Psoas muscle (tissue), 8 donors: ENCODE results near the gene COL9A3. TPM values are rescaled to one million over a fixed set of nuclear protein-coding genes. Genes with fewer than 3 reads are reported as not detected.
A peak's percentile ranks its signal among the peaks of the same experiment; 100 is the strongest.

Experiments
- ATAC-seq, 4 donors: fragments of 200-7000 bp; cut with Tn5 transposase; one replicate each; pipeline ENCODE4 v1.9.1; 2020; ENCODE audit warnings: moderate library complexity in 3 of 4, mild to moderate bottlenecking in 2 of 4
- DNase-seq, 2 donors: peaks; one replicate each; pipeline ENCODE4 v3.0.0-alpha.2; 2020
- H3K27ac ChIP-seq: fragments of 200-600 bp; one replicate; pipeline ENCODE4 v1.8.0; 2022
- H3K27me3 ChIP-seq, 3 donors: fragments of 200-600 bp in 1 of 3; one replicate each; pipeline versions ENCODE4 v1.6.1 to v1.8.0; 2013 to 2022; ENCODE audit warnings: low read length in 2 of 3, mild to moderate bottlenecking in 2 of 3, moderate library complexity in 1 of 3; ENCODE audit not compliant: insufficient read depth in 3 of 3
- H3K36me3 ChIP-seq, 2 donors: fragments of 200-600 bp in 1 of 2; one replicate each; pipeline versions ENCODE4 v1.6.1 to v1.8.0; 2013 to 2022; ENCODE audit warnings: low read depth in 1 of 2, mild to moderate bottlenecking in 1 of 2, moderate library complexity in 1 of 2; ENCODE audit not compliant: insufficient read depth in 1 of 2
- H3K4me1 ChIP-seq: fragments of 200-600 bp; one replicate; pipeline ENCODE4 v1.8.0; 2022
- H3K4me3 ChIP-seq: fragments of 200-600 bp; one replicate; pipeline ENCODE4 v1.8.0; 2022; ENCODE audit warnings: mild to moderate bottlenecking
- H3K9me3 ChIP-seq: fragments of 200-600 bp; one replicate; pipeline ENCODE4 v1.8.0; 2022
- CTCF ChIP-seq: fragments of 200-600 bp; IDR thresholded peaks from one replicate; pipeline ENCODE4 v1.8.0; 2022; ENCODE audit warnings: antibody characterized with exemption
- WGBS, 3 donors: extraction: QIAGEN DNeasy Blood & Tissue Kit; methylation state at CpG; one replicate each; pipeline versions ENCODE4 v1.1.6 to v1.1.7; 2013; 5-methylcytosine and 5-hydroxymethylcytosine counted together
- intact Hi-C, 2 donors: fragments of 100-400 bp; cut with DNase I; formaldehyde crosslinking; loops; one replicate each; pipeline versions ENCODE4 v1.11.0 to v1.14.2; 2022
- polyA plus RNA-seq, 3 donors: library from polyadenylated mRNA; stranded (reverse); fragments of 200-250 nt; gene quantifications; one replicate each; pipeline ENCODE4 v1.2.3, GENCODE V29; 2013
- total RNA-seq, 4 donors: library from RNA; stranded (reverse); fragmentation: NEBNext Ultra II Directional in 2 of 4; extraction: Animal tissue kit (Norgen Biotek cat#: 25700) in 2 of 4; gene quantifications; one replicate each; pipeline versions ENCODE4 v1.2.1 to v1.2.4, GENCODE V29; 2021 to 2023
- donor health status: healthy with polysubstance abuse.
- donor health status: DM: no; HTN: no; CAD: no; lungs with moderate emphysema.
- donor health status: Bipolar disorder and iron deficiency.
- donor health status: healthy.
- donor health status: DM: yes; HTN: yes; CAD: no.
- donor health status: DM: no; HTN: no; CAD: no.
- donor health status: DM: no; HTN: no; CAD: no.
- donor health status: DM: yes; HTN: yes; CAD: no.

The COL9A3 gene
- total and polyA plus RNA-seq, 7 donors, result 0.27 to 0.86 (median 0.59) TPM; not detected in 1

GRCh38 chr20:62799036-62799435 is 17.8 kb upstream of the COL9A3 start:
- H3K4me1 ChIP-seq, result peaks cover 37% of the 10 kb centered on the region
- H3K36me3 ChIP-seq, result peaks cover 0 to 37% of the 10 kb centered on the region in 2 donors

GRCh38 chr20:62799459-62799858 is 17.4 kb upstream of the COL9A3 start:
- WGBS, 3 donors, result 97% methylated on average over 19 of the region's 19 CpGs
- peaks cover 0 to 37% of the 10 kb centered on the region in 2 donors for H3K36me3 ChIP-seq
- H3K9me3 ChIP-seq, result no peaks in the 10 kb centered on the region
- H3K27ac ChIP-seq, result no peak overlapping the region
- TF ChIP-seq CTCF, result no peak
- no peak overlapping the region for H3K4me3 ChIP-seq
- ATAC-seq (no peak), DNase-seq (no peak)
- H3K27me3 ChIP-seq, result no peaks in the 10 kb centered on the region
- peaks cover 37% of the 10 kb centered on the region for H3K4me1 ChIP-seq
- intact Hi-C loops, result no loop called here

More at GRCh38 chr20:62799036-62799435, 17.8 kb upstream of the COL9A3 start:
- intact Hi-C loops, result no loop called here
- 92 to 93% (median 93%) methylated on average over 8 of the region's 8 CpGs for WGBS, 3 donors
- no peak overlapping the region for H3K27ac ChIP-seq
- no peaks in the 10 kb centered on the region for H3K27me3 ChIP-seq
- TF ChIP-seq CTCF, result no peak
- H3K9me3 ChIP-seq, result no peaks in the 10 kb centered on the region
- DNase-seq, result no peak
- H3K4me3 ChIP-seq, result no peak overlapping the region
- ATAC-seq, result no peak

GRCh38 chr20:62799873-62800272 is 17.0 kb upstream of the COL9A3 start:
- no peak overlapping the region for H3K27ac ChIP-seq
- no peak overlapping the region for H3K4me3 ChIP-seq
- 68 to 80% (median 74%) methylated on average over 10 of the region's 10 CpGs for WGBS, 3 donors
- H3K36me3 ChIP-seq, result peaks cover 0 to 37% of the 10 kb centered on the region in 2 donors
- peaks cover 37% of the 10 kb centered on the region for H3K4me1 ChIP-seq
- no peaks in the 10 kb centered on the region for H3K27me3 ChIP-seq
- TF ChIP-seq CTCF, result no peak
- intact Hi-C loops, result loop anchor here in 1 of 2 donors (10.0 kb wide), 2 partner anchors 135 to 415 kb away; partner anchors contain the start of genes GID8 and RPS21
- DNase-seq, result no peak
- ATAC-seq, result no peak
- no peaks in the 10 kb centered on the region for H3K9me3 ChIP-seq

- TF ChIP-seq CTCF, result no peak
- WGBS, 3 donors, result 54 to 74% (median 55%) methylated on average over 26 of the region's 26 CpGs
- Histone ChIP-seq H3K27ac (no peak overlapping the region), H3K27me3 (no peaks in the 10 kb centered on the region), H3K36me3 (peaks cover 0 to 37% of the 10 kb centered on the region in 2 donors), H3K4me1 (peaks cover 35% of the 10 kb centered on the region), H3K4me3 (no peak overlapping the region), H3K9me3 (no peaks in the 10 kb centered on the region)
- DNase-seq (no peak), ATAC-seq (peak in 3 of 4 donors; percentile 36 to 43 (median 40))
- intact Hi-C loops, result loop anchor here in 1 of 2 donors (10.0 kb wide), 2 partner anchors 134 to 416 kb away; partner anchors contain the start of genes GID8 and RPS21
These were observed 16.3 kb upstream of the COL9A3 start for GRCh38 chr20:62800314-62801259.
